HFFc6 (cell line): ENCODE data around the gene ADGRV1. TPM values are rescaled to one million over a fixed set of nuclear protein-coding genes. Genes with fewer than 3 reads are reported as not detected.
"Not testable (repeated sequence)": the region's sequence is repeated elsewhere in the genome, so short reads cannot be mapped to it uniquely, and the experiment has no call there.

ENCODE experiments used
- DNase-seq: peaks from one replicate; pipeline ENCODE4 v3.0.0-alpha.2; 2018
- H3K27ac Mint-ChIP-seq: 2 replicates; pipeline ENCODE4 v1.8.0; 2020; ENCODE audit warnings: mild to moderate bottlenecking, mixed read lengths
- H3K27me3 Mint-ChIP-seq: 2 replicates; pipeline ENCODE4 v1.8.0; 2021; ENCODE audit warnings: mild to moderate bottlenecking, moderate library complexity, mixed read lengths; ENCODE audit not compliant: insufficient read depth
- H3K36me3 Mint-ChIP-seq: 2 replicates; pipeline ENCODE4 v1.8.0; 2021; ENCODE audit warnings: low read depth, mixed read lengths
- H3K4me1 Mint-ChIP-seq: 2 replicates; pipeline ENCODE4 v1.8.0; 2020; ENCODE audit warnings: low read depth, mixed read lengths
- H3K4me3 Mint-ChIP-seq: 2 replicates; pipeline ENCODE4 v1.8.0; 2020; ENCODE audit warnings: mild to moderate bottlenecking, moderate library complexity, mixed read lengths
- H3K9me3 Mint-ChIP-seq: 2 replicates; pipeline ENCODE4 v1.8.0; 2020; ENCODE audit warnings: mild to moderate bottlenecking, mixed read lengths
- CTCF ChIP-seq: fragments of 200-600 bp; sonication (generic); IDR thresholded peaks from 2 replicates; pipeline ENCODE4 v1.5.0; 2021; ENCODE audit warnings: antibody characterized with exemption, mild to moderate bottlenecking
- total RNA-seq, 6 experiments: library from RNA; stranded (reverse); fragmentation: NEBNext Ultra II Directional; extraction: Animal tissue kit (Norgen Biotek cat#: 25700); gene quantifications; 2 replicates in 1 of 6; 3 replicates in 5 of 6; pipeline ENCODE4 v1.2.3, GENCODE V29; 2021

The ADGRV1 gene
- total RNA-seq, 6 experiments from 2014 or later = not detected

- TF ChIP-seq CTCF = no peak
- DNase-seq = no peak
- no peaks in the 10 kb centered on the region for H3K27me3 Mint-ChIP-seq
- H3K9me3 Mint-ChIP-seq = peaks cover 8% of the 10 kb centered on the region
- no peaks in the 10 kb centered on the region for H3K36me3 Mint-ChIP-seq
- H3K4me1 Mint-ChIP-seq = no peaks in the 10 kb centered on the region
- H3K4me3 Mint-ChIP-seq = no peak overlapping the region
- H3K27ac Mint-ChIP-seq = no peak overlapping the region
These were observed 122.4 kb downstream of the ADGRV1 start for GRCh38 chr5:90680921-90681563.

- H3K9me3 Mint-ChIP-seq = peaks cover 8% of the 10 kb centered on the region
- no peak overlapping the region for H3K27ac Mint-ChIP-seq
- no peaks in the 10 kb centered on the region for H3K36me3 Mint-ChIP-seq
- H3K27me3 Mint-ChIP-seq = no peaks in the 10 kb centered on the region
- TF ChIP-seq CTCF = no peak
- H3K4me3 Mint-ChIP-seq = no peak overlapping the region
- H3K4me1 Mint-ChIP-seq = no peaks in the 10 kb centered on the region
- no peak for DNase-seq
These were observed 123.7 kb downstream of the ADGRV1 start for GRCh38 chr5:90682278-90682677.

GRCh38 chr5:90685425-90686022, 126.9 kb downstream of the ADGRV1 start:
- Mint-ChIP-seq H3K36me3 (no peaks in the 10 kb centered on the region), H3K9me3 (peaks cover 13% of the 10 kb centered on the region), H3K27ac (no peak overlapping the region), H3K4me3 (no peak overlapping the region), H3K4me1 (no peaks in the 10 kb centered on the region), H3K27me3 (no peaks in the 10 kb centered on the region)
- TF ChIP-seq CTCF = no peak
- no peak for DNase-seq

- H3K9me3 Mint-ChIP-seq = peaks cover 13% of the 10 kb centered on the region
- H3K4me3 Mint-ChIP-seq, H3K36me3 Mint-ChIP-seq, H3K27ac Mint-ChIP-seq, DNase-seq, H3K4me1 Mint-ChIP-seq, H3K27me3 Mint-ChIP-seq: not testable (repeated sequence)
These were observed 127.8 kb downstream of the ADGRV1 start for GRCh38 chr5:90686363-90686762.

- not testable (repeated sequence) for H3K9me3 Mint-ChIP-seq, H3K36me3 Mint-ChIP-seq, H3K27ac Mint-ChIP-seq, H3K4me1 Mint-ChIP-seq, DNase-seq, H3K27me3 Mint-ChIP-seq, H3K4me3 Mint-ChIP-seq
These were observed 128.9 kb downstream of the ADGRV1 start for GRCh38 chr5:90687458-90687857.

GRCh38 chr5:90689064-90689463, 130.5 kb downstream of the ADGRV1 start:
- Mint-ChIP-seq H3K4me3 (no peak overlapping the region), H3K27ac (no peak overlapping the region), H3K27me3 (no peaks in the 10 kb centered on the region), H3K36me3 (no peaks in the 10 kb centered on the region), H3K4me1 (no peaks in the 10 kb centered on the region), H3K9me3 (peaks cover 9% of the 10 kb centered on the region)
- DNase-seq = no peak
- TF ChIP-seq CTCF = no peak
